ENCODE results near the gene GAS2L2.

The GAS2L2 gene

DNA sequence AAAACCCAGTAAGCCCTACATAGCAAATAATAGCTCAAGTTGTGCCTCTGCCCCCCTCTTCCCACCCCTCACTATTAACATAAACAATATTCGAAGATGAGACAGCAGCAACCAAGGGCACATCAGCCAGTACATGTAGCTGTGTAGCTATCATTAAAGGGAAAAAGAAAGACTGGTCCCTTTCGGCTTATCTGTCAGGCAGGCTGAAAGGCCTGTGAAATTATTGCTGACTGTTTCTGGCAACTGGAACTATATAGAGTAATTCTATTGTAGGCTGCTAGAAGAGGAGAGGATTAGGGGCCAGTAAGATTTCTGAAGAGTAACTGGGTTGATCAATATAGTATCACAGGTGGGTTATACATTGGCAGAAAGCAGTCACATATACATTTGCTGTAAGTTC lies 58.1 kb downstream of the GAS2L2 start:
- no peak for DNase-seq (ENCODE audit: low spot score)
